HG03066 (cell line): ENCODE measurements around the gene CENPV.

Source experiments
- ATAC-seq: cut with Tn5 transposase; IDR thresholded peaks from one replicate; pipeline ENCODE4 v1.9.1; 2021; ENCODE audit warnings: low read depth; ENCODE audit not compliant: unreplicated experiment

CENPV gene

GRCh38 chr17:16363749-16364536, 10.7 kb upstream of the CENPV start:
- ATAC-seq, result peak; percentile 58

- ATAC-seq, result no peak
These were observed 8.6 kb upstream of the CENPV start for GRCh38 chr17:16361874-16362273.

DNA sequence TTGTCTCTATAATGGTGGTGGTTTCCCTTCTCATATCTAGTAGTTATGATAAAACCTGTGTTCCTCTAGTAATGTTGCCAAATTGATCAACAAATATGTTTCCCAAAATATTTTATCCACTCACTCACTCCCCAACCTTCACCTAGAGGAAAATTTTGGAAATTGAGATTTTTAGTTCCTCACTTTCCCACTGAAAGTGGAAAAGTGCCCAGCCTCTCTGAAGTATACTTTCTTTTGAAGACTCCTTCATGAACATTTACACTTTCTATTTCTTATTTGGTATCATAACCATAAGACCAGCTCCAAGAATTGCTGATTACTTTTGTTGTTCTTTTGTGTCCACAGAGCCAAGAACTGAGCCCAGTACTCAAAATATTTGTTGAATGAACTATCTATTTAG, 5.1 kb upstream of the CENPV start:
- ATAC-seq, result no peak

GRCh38 chr17:16354585-16354984, 1.3 kb upstream of the CENPV start:
- no peak for ATAC-seq

GRCh38 chr17:16352667-16353316, 477 bp downstream of the CENPV start:
- ATAC-seq, result no peak

GRCh38 chr17:16352303-16352666, 984 bp downstream of the CENPV start:
- ATAC-seq, result no peak

DNA sequence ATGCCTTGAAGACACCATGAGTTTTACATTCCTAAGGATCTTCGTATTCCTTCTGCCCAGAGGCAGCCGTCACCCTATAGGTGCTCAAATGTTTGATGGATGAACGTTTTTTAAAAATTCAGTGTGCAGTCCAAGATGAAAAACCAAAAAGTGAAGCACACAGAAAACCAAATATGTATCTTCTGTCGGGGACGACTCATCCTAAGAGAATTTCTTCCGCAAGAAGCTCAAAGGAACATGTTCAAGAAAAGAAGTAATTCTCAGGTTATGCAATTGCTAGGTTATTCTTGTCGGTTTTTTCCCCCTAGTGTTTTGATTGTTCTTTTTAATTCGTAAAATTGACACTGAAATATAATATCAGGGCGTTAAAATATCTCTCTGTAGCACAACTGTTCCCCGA, 1.4 kb downstream of the CENPV start:
- no peak for ATAC-seq

DNA sequence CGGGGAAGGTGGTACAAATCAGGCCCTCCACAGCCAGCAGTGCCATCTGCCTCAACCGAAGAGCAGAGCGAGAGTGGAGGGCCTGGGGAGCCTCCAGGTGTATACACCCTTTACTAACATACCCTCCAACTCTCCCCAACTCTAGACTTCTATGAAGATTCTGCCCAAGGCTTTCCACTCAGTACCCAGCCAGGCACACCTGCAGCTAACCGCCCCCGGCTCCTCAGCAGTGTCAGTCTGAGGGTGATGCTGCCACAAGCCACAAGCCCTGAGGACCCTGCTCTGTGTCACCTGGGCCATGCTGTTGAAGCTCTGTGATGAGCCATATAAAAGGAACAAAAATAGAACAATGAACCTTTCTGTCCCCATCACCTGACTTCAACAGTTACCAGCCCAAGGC, 3.8 kb downstream of the CENPV start:
- ATAC-seq, result no peak

DNA sequence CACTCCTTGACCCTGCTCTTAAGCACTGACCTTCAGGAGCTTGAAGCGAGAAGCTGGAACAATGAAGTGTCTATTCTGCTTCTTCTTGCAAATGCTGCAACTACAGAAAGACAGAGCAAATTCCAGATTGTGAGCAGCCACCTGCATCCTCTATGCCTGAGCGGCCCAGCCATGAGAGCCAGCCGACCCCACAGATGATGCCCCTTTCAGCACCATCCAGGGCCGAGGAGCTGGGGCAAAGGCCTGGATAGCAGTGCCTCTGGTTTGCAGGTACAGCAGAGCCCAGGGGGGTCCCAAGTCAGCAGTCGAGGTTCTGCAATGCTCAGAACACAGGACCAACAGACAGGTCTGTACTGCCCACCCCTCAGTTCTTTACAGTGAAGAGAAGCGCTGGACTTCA, 4.7 kb downstream of the CENPV start:
- ATAC-seq, result no peak

DNA sequence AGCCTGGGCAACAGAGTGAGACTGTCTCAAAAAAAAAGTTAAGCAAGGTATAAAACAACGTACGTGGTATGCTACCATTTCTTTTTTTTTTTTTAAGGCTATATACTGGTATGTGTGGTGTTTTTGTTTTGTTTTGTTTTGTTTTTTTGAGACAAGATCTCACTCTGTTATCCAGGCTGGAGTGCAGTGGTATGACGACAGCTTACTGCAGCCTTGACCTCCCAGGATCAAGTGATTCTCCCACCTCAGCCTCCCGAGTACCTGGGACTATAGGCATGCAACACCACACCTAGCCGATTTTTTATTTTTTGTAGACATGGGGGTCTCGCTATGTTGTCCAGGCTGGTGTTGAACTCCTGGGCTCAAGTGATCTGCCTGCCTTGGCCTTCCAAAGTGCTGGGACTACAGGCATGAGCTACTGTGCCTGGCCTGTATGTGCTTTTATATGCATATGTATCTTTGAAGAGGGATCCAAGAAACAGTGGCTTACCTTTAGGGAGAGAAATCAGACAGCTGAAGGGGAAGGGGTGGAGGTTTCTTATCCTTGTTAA, 6.5 kb downstream of the CENPV start:
- ATAC-seq, result no peak

GRCh38 chr17:16345565-16345964, 7.7 kb downstream of the CENPV start:
- no peak for ATAC-seq

DNA sequence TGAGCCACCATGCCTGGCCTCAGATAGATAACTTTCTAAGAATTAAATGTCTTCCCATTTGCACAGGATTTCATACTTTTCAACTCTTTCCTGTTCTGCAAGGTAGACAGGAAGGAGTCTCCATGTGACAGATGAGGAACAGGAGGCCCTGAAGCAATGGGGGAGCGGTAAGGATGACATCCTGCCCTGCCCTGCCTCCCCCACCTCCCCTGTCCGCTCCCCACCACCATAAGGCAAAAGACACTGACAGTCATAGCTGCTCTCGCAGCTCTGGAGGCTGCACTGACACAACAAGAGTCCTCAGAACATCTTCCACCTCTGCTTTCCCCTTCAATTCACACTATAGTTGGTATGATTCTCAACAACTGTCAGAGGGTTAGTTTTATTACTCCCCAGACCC, 9.7 kb downstream of the CENPV start:
- ATAC-seq, result no peak

DNA sequence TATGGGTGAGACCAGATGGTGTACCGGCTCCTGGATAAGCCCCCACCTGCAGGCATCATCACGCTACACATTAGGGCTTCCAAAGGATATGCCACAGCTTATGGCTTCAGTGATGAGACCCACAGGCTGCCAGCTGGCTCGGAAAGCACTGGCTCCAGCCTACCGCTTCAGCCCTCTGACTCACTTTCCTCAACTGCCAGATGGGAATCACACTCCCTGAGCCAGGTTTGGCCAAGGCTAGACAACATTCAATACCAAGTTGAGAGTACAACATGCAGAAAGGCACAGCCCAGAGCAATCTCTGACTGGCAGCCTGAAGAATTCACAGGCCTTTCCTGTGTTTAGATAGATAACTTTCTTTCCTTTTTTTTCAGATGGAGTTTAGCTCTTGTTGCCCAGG, 10.3 kb downstream of the CENPV start:
- no peak for ATAC-seq

- no peak for ATAC-seq
These were observed 13.3 kb downstream of the CENPV start for GRCh38 chr17:16339959-16340358.

DNA sequence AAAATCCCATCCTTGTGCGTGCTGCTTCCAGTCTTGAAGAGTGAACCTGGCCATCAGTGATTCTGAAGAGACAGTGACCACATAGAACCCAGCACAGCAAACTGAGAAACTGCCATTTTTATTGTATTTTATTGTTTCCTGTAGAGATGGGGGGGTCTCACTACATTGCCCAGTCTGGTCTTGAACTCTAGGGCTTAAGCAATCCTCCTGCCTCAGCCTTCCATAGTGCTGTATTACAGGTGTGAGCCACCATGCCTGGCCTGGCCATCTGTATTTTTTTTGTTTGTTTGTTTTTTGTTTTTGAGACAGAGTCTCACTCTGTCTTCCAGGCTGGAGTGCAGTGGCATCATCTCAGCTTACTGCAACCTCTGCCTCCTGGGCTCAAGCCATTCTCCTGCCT, 13.9 kb downstream of the CENPV start:
- no peak for ATAC-seq

DNA sequence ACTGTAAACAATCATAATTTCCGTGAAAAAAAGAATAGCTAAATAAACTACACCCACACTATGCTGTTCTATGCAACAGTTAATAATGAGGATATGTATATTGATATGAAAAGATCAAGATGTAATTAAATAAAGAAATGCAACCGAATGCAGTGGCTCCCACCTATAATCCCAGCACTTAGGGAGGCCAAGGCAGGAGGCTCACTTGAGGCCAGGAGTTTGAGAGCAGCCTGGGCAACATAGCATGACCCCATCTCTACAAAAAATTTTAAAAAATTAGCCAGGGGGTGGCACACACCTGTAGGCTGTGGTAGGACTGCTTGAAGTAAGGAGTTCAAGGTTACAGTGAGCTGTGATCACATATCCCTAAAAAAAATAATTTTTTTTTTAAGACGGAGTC, 14.9 kb downstream of the CENPV start:
- ATAC-seq, result no peak

DNA sequence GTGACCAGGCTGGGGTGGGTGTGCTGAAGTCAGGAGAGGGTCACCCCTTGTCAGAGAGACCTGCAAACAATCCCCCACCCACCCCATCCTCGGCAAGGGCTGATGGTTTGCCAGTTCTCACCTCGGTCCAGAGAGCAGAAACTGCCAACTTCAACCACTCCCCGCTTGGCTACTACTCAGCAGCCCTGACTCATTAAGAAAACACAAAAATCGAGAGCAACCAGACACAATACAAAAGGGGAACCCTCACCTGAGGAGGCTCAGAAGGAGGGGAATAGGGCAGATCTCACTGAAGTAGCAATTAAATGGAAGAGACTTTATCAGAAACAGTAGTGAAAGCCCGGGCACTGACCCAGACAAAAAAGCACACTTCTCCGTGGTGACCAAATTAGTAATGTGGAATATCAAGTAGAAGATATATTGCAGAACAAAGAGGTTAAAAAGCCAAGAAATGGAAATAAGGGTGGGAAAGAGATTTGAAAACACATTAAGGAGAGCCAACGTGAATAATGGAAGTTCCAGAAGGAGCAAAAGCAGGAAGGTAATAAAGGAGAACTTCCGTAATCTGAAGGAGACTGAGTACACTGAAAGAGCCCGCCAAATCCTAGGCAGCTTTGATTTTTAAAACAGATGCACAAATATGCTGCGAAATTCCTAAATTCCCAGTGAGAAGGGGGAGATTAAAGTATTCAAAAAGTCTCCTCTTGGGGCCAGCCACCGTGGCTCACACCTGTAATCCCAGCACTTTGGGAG, 23.6 kb downstream of the CENPV start:
- no peak for ATAC-seq

GRCh38 chr17:16328997-16329396, 24.3 kb downstream of the CENPV start:
- ATAC-seq, result no peak

DNA sequence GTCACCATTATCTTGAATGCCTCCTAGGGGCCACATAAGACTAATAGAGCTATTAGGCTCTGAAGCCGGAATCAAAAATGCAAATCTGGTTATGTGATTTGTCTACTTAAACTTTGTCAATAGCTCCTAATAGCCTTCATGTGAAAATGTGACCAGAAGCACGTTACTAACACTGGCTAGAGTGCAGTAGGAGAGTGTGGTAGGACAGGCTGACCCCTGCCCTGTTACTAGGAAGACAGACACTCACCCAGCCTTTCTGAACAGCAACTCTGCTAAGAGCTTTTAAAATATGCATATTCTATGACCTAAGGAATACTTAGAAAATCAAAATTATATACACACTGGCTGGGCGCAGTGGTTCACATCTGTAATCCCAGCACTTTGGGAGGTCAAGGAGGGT, 26.3 kb downstream of the CENPV start:
- no peak for ATAC-seq

DNA sequence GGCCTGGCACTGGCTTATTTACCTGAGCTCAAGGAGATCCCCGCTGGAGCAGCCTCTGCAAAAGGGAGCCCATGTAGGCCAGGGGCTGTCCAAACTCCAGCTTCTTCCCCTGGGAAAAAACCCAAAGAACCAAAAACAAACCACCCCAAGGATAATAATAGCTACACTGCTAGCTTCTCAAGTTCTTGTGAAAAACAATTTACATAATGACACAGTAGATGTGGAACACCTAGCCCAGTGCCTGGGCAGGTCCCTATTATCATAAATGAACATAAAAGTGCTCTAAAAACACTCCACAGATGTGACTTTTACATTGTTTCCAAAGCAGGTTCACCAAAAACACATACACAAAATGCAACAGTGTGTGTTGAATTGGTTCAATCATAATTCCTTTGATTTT, 27.3 kb downstream of the CENPV start:
- no peak for ATAC-seq

DNA sequence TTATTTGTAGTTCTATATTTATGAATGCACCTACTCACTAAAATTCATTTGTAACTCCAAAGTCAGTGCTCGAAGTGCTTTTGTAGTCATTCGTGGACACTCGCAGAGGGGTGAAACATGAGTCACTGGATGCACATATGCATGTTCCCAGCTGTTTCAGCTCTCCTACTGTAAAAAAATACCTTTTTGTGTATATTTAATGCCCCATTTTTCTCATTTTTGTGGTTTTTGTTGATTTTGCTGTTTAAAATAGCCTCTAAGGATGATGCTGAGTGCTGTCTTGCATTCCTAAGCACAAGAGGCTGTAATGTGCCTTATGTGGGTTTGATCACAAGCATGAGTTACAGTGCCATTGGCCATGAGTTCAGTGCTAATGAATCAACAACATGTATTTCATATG, 30.6 kb downstream of the CENPV start:
- no peak for ATAC-seq
